ENCODE data around the gene SLC35E4. TPM values are rescaled to one million over a fixed set of nuclear protein-coding genes. Genes with fewer than 3 reads are reported as not detected.

Gene SLC35E4
- total and polyA plus RNA-seq, 2 donors = 1.6 to 5.3 TPM

DNA sequence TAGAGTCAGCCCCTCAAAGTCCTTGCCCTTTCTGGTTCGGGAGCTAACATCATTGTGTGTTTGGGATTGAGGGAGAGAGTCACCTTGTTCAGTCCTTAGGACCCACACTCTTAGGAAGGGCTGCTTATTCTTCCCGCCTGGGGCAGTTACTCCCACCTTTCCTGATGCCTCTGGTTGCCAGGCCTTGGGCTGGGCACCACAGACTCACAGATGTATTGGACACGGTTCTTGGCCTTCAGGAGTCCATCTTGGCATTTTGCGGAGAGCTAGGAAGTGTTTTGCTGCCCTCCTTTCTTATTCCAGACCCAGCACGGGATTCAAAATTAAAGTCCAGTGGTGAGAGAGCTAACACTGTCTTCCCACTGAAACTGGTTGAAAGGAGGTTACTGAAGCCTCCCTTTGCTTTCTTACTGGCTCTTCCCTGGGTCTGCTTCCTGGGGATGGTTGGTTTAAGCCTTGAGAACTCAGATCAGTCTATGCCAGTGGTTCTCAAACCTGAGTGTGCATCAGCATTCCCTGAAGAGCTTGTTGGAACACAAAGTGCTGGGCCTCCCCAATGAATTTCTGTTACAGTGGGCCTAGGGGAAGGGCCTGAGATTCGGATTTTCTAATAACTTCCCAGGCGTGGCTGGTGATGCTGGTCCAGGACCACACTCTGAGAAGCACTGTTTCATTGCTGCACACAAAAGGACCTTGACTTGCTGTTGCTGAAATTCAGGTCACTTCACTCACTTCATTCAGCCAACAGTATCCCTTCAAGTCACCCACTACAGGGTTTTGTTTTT, 60.5 kb downstream of the SLC35E4 start:
- Histone ChIP-seq H3K36me3 (ENCODE audit: insufficient read depth) (no peaks in the 10 kb centered on the region), H3K27ac (ENCODE audit: low read depth) (no peak overlapping the region), H3K4me1 (ENCODE audit: insufficient read depth) (no peaks in the 10 kb centered on the region), H3K4me3 (ENCODE audit: low read depth, low read length) (no peak overlapping the region)
- no peak for DNase-seq (ENCODE audit: extremely low spot score)
- WGBS = 91% methylated on average over 7 of the region's 7 CpGs

Other genes with a start within 250 kb of the SLC35E4 start
- gene RNF215, start 248.4 kb upstream of the SLC35E4 start, total RNA-seq = 10.7 TPM
- 18.8 TPM for gene RNF215, start 248.4 kb upstream of the SLC35E4 start, polyA plus RNA-seq
- gene SEC14L2, start 238.8 kb upstream of the SLC35E4 start, total RNA-seq = 6.2 TPM
- gene SEC14L2, start 238.8 kb upstream of the SLC35E4 start, polyA plus RNA-seq = 11.0 TPM
- 2.1 TPM for gene MTFP1, start 210.0 kb upstream of the SLC35E4 start, total RNA-seq
- 7.7 TPM for gene MTFP1, start 210.0 kb upstream of the SLC35E4 start, polyA plus RNA-seq
- gene SEC14L3, start 163.8 kb upstream of the SLC35E4 start, total RNA-seq = not detected
- not detected for gene SEC14L3, start 163.8 kb upstream of the SLC35E4 start, polyA plus RNA-seq
- gene SEC14L4, start 130.1 kb upstream of the SLC35E4 start, total RNA-seq = 0.32 TPM
- gene SEC14L4, start 130.1 kb upstream of the SLC35E4 start, polyA plus RNA-seq = 0.05 TPM
- 1.2 TPM for gene SEC14L6, start 89.0 kb upstream of the SLC35E4 start, total RNA-seq
- 0.11 TPM for gene SEC14L6, start 89.0 kb upstream of the SLC35E4 start, polyA plus RNA-seq
- 0.63 TPM for gene GAL3ST1, start 61.1 kb upstream of the SLC35E4 start, total RNA-seq
- 2.7 TPM for gene GAL3ST1, start 61.1 kb upstream of the SLC35E4 start, polyA plus RNA-seq
- gene PES1, start 43.9 kb upstream of the SLC35E4 start, total RNA-seq = 29.1 TPM
- 49.1 TPM for gene PES1, start 43.9 kb upstream of the SLC35E4 start, polyA plus RNA-seq
- 7.9 TPM for gene TCN2, start 28.6 kb upstream of the SLC35E4 start, total RNA-seq
- gene TCN2, start 28.6 kb upstream of the SLC35E4 start, polyA plus RNA-seq = 21.2 TPM
- gene DUSP18, start 32.1 kb downstream of the SLC35E4 start, total RNA-seq = 8.6 TPM
- 4.1 TPM for gene DUSP18, start 32.1 kb downstream of the SLC35E4 start, polyA plus RNA-seq
- 5.2 TPM for gene OSBP2, start 59.1 kb downstream of the SLC35E4 start, total RNA-seq
- gene OSBP2, start 59.1 kb downstream of the SLC35E4 start, polyA plus RNA-seq = 1.5 TPM

Data from urinary bladder (tissue), 4 donors.